Measurements from ENCODE around the gene RALGPS2.

RALGPS2 gene

GRCh38 chr1:178689769-178690168 lies 35.3 kb upstream of the RALGPS2 start:
- no peak for TF ChIP-seq CTCF (IDR thresholded peaks at IDR 0.05)
- no peaks in the 10 kb centered on the region for H3K27me3 ChIP-seq (ENCODE audit: control insufficient read depth, insufficient read depth, low read length)
- H3K36me3 ChIP-seq (ENCODE audit: control insufficient read depth, insufficient read depth, low read length): no peaks in the 10 kb centered on the region
- no peak overlapping the region for H3K4me3 ChIP-seq (ENCODE audit: low read depth, low read length)
- no peak overlapping the region for H3K27ac ChIP-seq
- no peak overlapping the region for H2AFZ ChIP-seq
- no peak overlapping the region for H3K9ac ChIP-seq
- no peak overlapping the region for H3K4me2 ChIP-seq (ENCODE audit: low read length)
- no peaks in the 10 kb centered on the region for H3K79me2 ChIP-seq
- H3K4me1 ChIP-seq: no peaks in the 10 kb centered on the region
- no peaks in the 10 kb centered on the region for H3K9me3 ChIP-seq (ENCODE audit: control insufficient read depth, low read length)

- Histone ChIP-seq H3K4me1 (no peaks in the 10 kb centered on the region), H3K9ac (no peak overlapping the region), H3K36me3 (ENCODE audit: control insufficient read depth, insufficient read depth, low read length) (no peaks in the 10 kb centered on the region), H3K79me2 (no peaks in the 10 kb centered on the region), H3K27me3 (ENCODE audit: control insufficient read depth, insufficient read depth, low read length) (no peaks in the 10 kb centered on the region), H3K4me3 (ENCODE audit: low read depth, low read length) (no peak overlapping the region), H3K27ac (no peak overlapping the region), H3K9me3 (ENCODE audit: control insufficient read depth, low read length) (no peaks in the 10 kb centered on the region), H2AFZ (no peak overlapping the region), H3K4me2 (ENCODE audit: low read length) (no peak overlapping the region)
- no peak for TF ChIP-seq CTCF (IDR thresholded peaks at IDR 0.05)
These were observed 34.5 kb upstream of the RALGPS2 start for GRCh38 chr1:178690496-178690895.

GRCh38 chr1:178692564-178693327 lies 32.3 kb upstream of the RALGPS2 start:
- Histone ChIP-seq H3K27me3 (ENCODE audit: control insufficient read depth, insufficient read depth, low read length) (no peaks in the 10 kb centered on the region), H3K4me1 (no peaks in the 10 kb centered on the region), H3K4me3 (ENCODE audit: low read depth, low read length) (no peak overlapping the region), H3K4me2 (ENCODE audit: low read length) (no peak overlapping the region), H3K27ac (no peak overlapping the region), H3K79me2 (no peaks in the 10 kb centered on the region), H3K9ac (no peak overlapping the region), H3K9me3 (ENCODE audit: control insufficient read depth, low read length) (no peaks in the 10 kb centered on the region), H3K36me3 (ENCODE audit: control insufficient read depth, insufficient read depth, low read length) (no peaks in the 10 kb centered on the region), H2AFZ (no peak overlapping the region)
- TF ChIP-seq CTCF (IDR thresholded peaks at IDR 0.05): no peak

- no peak overlapping the region for H3K4me3 ChIP-seq (ENCODE audit: low read depth, low read length)
- H2AFZ ChIP-seq: no peak overlapping the region
- no peak for TF ChIP-seq CTCF (IDR thresholded peaks at IDR 0.05)
- H3K27ac ChIP-seq: no peak overlapping the region
- H3K9me3 ChIP-seq (ENCODE audit: control insufficient read depth, low read length): no peaks in the 10 kb centered on the region
- H3K27me3 ChIP-seq (ENCODE audit: control insufficient read depth, insufficient read depth, low read length): no peaks in the 10 kb centered on the region
- H3K36me3 ChIP-seq (ENCODE audit: control insufficient read depth, insufficient read depth, low read length): no peaks in the 10 kb centered on the region
- H3K4me2 ChIP-seq (ENCODE audit: low read length): no peak overlapping the region
- no peaks in the 10 kb centered on the region for H3K79me2 ChIP-seq
- H3K9ac ChIP-seq: no peak overlapping the region
- H3K4me1 ChIP-seq: no peaks in the 10 kb centered on the region
These were observed 31.7 kb upstream of the RALGPS2 start for GRCh38 chr1:178693366-178693765.

GRCh38 chr1:178694923-178695525 lies 30.0 kb upstream of the RALGPS2 start:
- Histone ChIP-seq H3K79me2 (no peaks in the 10 kb centered on the region), H3K27me3 (ENCODE audit: control insufficient read depth, insufficient read depth, low read length) (no peaks in the 10 kb centered on the region), H3K9ac (no peak overlapping the region), H3K4me1 (no peaks in the 10 kb centered on the region), H3K27ac (no peak overlapping the region), H2AFZ (no peak overlapping the region), H3K4me2 (ENCODE audit: low read length) (no peak overlapping the region), H3K4me3 (ENCODE audit: low read depth, low read length) (no peak overlapping the region), H3K36me3 (ENCODE audit: control insufficient read depth, insufficient read depth, low read length) (no peaks in the 10 kb centered on the region), H3K9me3 (ENCODE audit: control insufficient read depth, low read length) (no peaks in the 10 kb centered on the region)
- no peak for TF ChIP-seq CTCF (IDR thresholded peaks at IDR 0.05)

Measured in parathyroid adenoma (tissue), 2 donors.